ENCODE measurements around the gene FGD5.

DNA sequence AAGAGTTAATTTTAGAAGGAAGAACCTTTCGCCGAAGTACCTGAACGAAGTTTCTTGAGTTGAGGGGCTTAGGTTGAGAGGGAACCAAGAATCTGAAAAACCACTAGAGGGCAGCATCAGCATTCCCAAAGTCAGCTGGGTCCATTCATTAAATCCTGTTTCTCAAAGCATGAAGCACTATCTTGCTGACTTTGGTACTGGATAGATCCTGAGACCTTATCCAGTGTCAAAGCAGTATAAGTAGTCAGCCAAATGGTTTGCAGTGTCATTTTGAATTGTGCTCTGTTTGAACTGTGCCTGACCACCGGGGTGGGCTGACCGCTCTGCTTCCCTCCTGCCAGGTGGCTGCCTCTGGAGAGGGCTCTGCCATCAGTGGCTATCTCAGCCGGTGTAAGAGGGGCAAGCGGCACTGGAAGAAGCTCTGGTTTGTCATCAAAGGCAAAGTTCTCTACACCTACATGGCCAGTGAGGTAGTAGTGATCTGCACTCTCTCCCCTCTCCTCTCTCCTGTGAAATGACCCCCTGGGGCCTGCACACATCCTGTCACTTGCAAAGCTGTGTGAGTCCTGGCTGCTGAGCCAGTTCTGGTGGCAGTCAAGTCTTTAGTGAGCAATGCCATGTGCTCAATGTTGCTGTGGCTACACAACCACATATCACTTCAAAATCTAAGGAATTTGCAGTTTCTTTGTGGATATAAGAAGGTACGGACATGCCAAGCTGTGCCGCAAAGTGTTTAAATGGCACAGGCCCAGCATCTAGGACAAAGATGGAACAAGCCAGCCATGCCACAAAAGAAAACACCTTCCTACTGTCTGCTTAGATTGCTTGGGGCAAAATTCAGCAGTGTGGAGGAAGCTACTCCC, 107.2 kb downstream of the FGD5 start:
- TF ChIP-seq POLR2AphosphoS5 (IDR thresholded peaks at IDR 0.05; ENCODE audit: low read depth, low read length) (no peak), SIN3A (IDR thresholded peaks at IDR 0.05; ENCODE audit: borderline replicate concordance, insufficient read depth, low read length) (no peak), REST (IDR thresholded peaks at IDR 0.05; ENCODE audit: insufficient read depth in 1 of 2, low read depth in 2 of 2, low read length in 2 of 2) (no peak), TAF1 (IDR thresholded peaks at IDR 0.05; ENCODE audit: borderline replicate concordance, insufficient read depth, low read length) (no peak), FOXP2 (optimal IDR thresholded peaks at IDR 0.05; ENCODE audit: borderline replicate concordance, extremely low read depth, extremely low read length, insufficient read depth) (no peak)

Measured in PFSK-1 (cell line).